T-cell (primary cell): ENCODE data around the gene TPCN1. TPM values are rescaled to one million over a fixed set of nuclear protein-coding genes. Genes with fewer than 3 reads are reported as not detected.

Experiments
- ATAC-seq, 4 experiments: fragments of 200-7000 bp in 3 of 4; fragments of 150-1000 bp in 1 of 4; cut with Tn5 transposase; replicated peaks in 1 of 4; 1 replicate in 3 of 4; 2 replicates in 1 of 4; pipeline ENCODE4 v1.10.0; 2021; ENCODE audit warnings: moderate library complexity in 3 of 4, mild to moderate bottlenecking in 2 of 4, moderate number of reproducible peaks in 1 of 4
- CTCF ChIA-PET, 2 donors: fragments of 300-600 bp; sonication (Branson Sonifier 250); formaldehyde crosslinking; loops; one replicate each; lab custom pipeline; 2022; ENCODE audit warnings: antibody characterized with exemption in 2 of 2; lab: Charles Lee
- POLR2A ChIA-PET, 2 donors: fragments of 300-600 bp; sonication (Branson Sonifier 250); formaldehyde crosslinking; loops; one replicate each; lab custom pipeline; 2022; ENCODE audit warnings: antibody characterized with exemption in 2 of 2; lab: Charles Lee
- DNase-seq, 35 experiments: peaks; one replicate each; pipeline versions ENCODE4 v3.0.0 to v3.0.0-alpha.2; 2013 to 2023
- H3K27ac ChIP-seq: one replicate; pipeline ENCODE4 v1.5.1; 2013; ENCODE audit warnings: low read length
- H3K27me3 ChIP-seq, 2 experiments: replicated peaks in 1 of 2; 1 replicate in 1 of 2; 2 replicates in 1 of 2; pipeline versions ENCODE4 v1.6.1 to v1.7.0; 2013; ENCODE audit warnings: low read length in 1 of 2, mixed read lengths in 1 of 2; ENCODE audit not compliant: control insufficient read depth in 2 of 2, insufficient read depth in 2 of 2; ENCODE audit errors: extremely low read depth in 1 of 2
- H3K36me3 ChIP-seq, 2 donors: 1 replicate in 1 of 2; 2 replicates in 1 of 2; pipeline versions ENCODE4 v1.6.1 to v1.7.0; 2013; ENCODE audit warnings: low read length in 1 of 2; ENCODE audit not compliant: control insufficient read depth in 2 of 2, insufficient read depth in 1 of 2; ENCODE audit errors: extremely low read depth in 1 of 2
- H3K4me1 ChIP-seq, 2 experiments: 1 replicate in 1 of 2; 2 replicates in 1 of 2; pipeline versions ENCODE4 v1.6.1 to v1.7.0; 2013; ENCODE audit warnings: low read length in 2 of 2, mixed read lengths in 1 of 2; ENCODE audit not compliant: insufficient read depth in 2 of 2, control insufficient read depth in 1 of 2; ENCODE audit errors: extremely low read depth in 1 of 2
- H3K4me3 ChIP-seq, 2 donors: 1 replicate in 1 of 2; 2 replicates in 1 of 2; pipeline versions ENCODE4 v1.5.1 to v1.7.0; 2013; ENCODE audit warnings: mild to moderate bottlenecking in 2 of 2, low read length in 1 of 2, moderate library complexity in 1 of 2; ENCODE audit not compliant: control insufficient read depth in 1 of 2; ENCODE audit errors: extremely low read depth in 1 of 2
- H3K9me3 ChIP-seq: 2 replicates; pipeline ENCODE4 v1.7.0; 2013
- H3K27ac Mint-ChIP-seq, 2 donors: one replicate each; pipeline ENCODE4 v1.8.0; 2020 to 2021; ENCODE audit warnings: mild to moderate bottlenecking in 2 of 2, mixed read lengths in 2 of 2
- H3K27me3 Mint-ChIP-seq, 2 donors: one replicate each; pipeline ENCODE4 v1.8.0; 2021 to 2022; ENCODE audit warnings: mixed read lengths in 2 of 2
- H3K36me3 Mint-ChIP-seq: one replicate; pipeline ENCODE4 v1.8.0; 2021; ENCODE audit warnings: mixed read lengths
- H3K4me1 Mint-ChIP-seq, 3 donors: one replicate each; pipeline ENCODE4 v1.8.0; 2020 to 2022; ENCODE audit warnings: mixed read lengths in 3 of 3, mild to moderate bottlenecking in 1 of 3
- H3K4me3 Mint-ChIP-seq, 3 donors: one replicate each; pipeline ENCODE4 v1.8.0; 2020 to 2022; ENCODE audit warnings: mild to moderate bottlenecking in 3 of 3, mixed read lengths in 3 of 3, moderate library complexity in 3 of 3
- H3K9me3 Mint-ChIP-seq, 3 donors: one replicate each; pipeline ENCODE4 v1.8.0; 2020 to 2022; ENCODE audit warnings: mixed read lengths in 3 of 3
- WGBS: methylation state at CpG from one replicate; pipeline ENCODE4 v1.1.5; 2013; ENCODE audit warnings: missing lambda C conversion rate; ENCODE audit not compliant: insufficient coverage; 5-methylcytosine and 5-hydroxymethylcytosine counted together
- total RNA-seq, 35 experiments: library from RNA in 6 of 35; stranded (reverse) in 6 of 35; fragments of 120-200 nt in 1 of 35; gene quantifications; one replicate each; pipeline versions ENCODE4 v1.2.1 to v1.2.4 and lab custom pipeline; 2013 to 2026

The TPCN1 gene
- total RNA-seq, 5 donors from 2014 or later (not counting 1 experiment from before 2014, with no cell fraction given): 58.8 to 81.6 (median 73.5) TPM

DNA sequence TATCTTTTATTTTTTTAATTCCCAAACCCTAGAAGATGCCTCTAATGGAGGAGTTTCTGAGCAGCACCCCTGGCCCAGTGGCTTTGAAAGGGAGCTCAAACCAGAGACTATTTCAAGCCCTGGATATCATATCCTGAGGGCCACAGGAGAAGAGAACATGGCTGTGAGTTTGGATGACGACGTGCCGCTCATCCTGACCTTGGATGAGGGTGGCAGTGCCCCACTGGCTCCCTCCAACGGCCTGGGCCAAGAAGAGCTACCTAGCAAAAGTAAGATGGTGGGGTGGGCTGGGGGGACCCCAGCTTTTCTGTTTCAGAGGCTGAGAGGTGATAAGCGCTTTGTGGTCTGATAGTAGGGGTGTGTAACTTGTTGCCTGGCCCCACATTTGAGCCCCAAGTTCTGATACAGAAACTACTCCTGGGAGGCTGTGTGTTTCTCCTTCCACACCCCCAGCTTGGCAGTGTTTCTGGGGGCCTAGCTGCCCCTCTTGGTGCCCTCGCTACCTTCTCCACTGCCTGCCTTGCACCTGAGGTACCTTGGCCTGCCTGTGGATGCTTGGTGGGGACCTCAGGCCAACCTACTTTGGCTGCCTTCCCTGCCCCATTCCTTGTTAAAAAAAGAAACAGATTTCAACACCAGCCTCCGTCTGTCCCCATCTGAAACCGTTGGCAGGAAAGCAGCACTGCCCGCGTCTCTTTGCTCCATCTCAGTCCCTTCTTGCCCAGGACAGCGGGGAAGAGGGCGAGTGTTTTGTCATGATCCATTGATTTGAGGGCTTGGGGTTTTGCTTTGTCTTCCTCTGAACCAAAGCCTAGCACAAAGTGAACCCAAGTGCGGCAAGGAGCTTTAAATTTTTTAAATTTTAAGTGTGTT, 5.7 kb downstream of the TPCN1 start:
- ChIA-PET POLR2A (interaction anchor here in 1 of 2 donors (0.6 kb wide), 1 partner anchor 80 kb away, joined by 3 read pairs; no protein-coding TSS in a partner anchor), CTCF (no interaction called here)
- H3K4me3 Mint-ChIP-seq: no peak overlapping the region
- H3K27ac Mint-ChIP-seq: no peak overlapping the region
- Histone ChIP-seq H3K4me3 (no peak overlapping the region), H3K9me3 (no peaks in the 10 kb centered on the region), H3K36me3 (peaks cover 5 to 37% of the 10 kb centered on the region in 2 donors), H3K27me3 (no peaks in the 10 kb centered on the region), H3K4me1 (peaks cover 27 to 51% of the 10 kb centered on the region in 2 experiments), H3K27ac (no peak overlapping the region)
- ATAC-seq (no peak), DNase-seq (no peak)
- peaks cover 37 to 62% (median 47%) of the 10 kb centered on the region in 3 donors for H3K4me1 Mint-ChIP-seq
- H3K9me3 Mint-ChIP-seq: no peaks in the 10 kb centered on the region
- 94% methylated on average over 9 of the region's 13 CpGs for WGBS
- H3K36me3 Mint-ChIP-seq: peaks cover 27% of the 10 kb centered on the region
- no peaks in the 10 kb centered on the region for H3K27me3 Mint-ChIP-seq

DNA sequence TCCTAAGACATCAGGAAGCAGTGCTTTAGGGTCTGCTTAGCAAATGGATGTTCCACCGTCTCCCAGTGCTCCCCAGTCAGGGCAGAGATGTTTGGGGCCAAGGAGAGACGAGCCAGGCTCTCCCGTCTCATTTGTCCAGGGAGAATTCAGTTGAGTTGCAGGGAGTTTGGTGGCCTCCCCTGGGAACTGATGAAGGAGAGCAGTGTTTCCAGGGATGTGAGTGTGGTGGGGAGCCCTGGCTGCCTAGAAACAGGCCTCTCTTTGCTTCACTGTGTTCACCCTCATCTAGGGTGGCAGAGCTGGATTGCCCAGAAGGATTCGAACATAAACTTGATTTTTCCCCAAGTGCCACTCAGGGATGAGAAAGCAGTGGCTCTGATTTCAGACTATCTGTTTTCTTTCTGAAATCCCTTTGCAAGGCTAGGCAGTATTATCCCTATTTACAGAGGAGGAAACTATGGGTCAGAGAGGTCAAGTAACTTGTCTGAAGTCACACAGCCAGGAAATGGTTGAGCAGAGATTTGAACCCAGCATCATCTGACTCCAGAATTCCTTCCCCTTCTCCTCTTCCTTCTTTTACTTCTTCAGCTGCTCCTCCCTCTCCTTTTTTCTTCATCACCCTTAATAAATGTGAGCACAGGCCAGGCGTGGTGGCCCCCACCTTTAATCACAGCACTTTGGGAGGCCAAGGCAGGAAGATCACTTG, 6.6 kb downstream of the TPCN1 start:
- Mint-ChIP-seq H3K27ac (peak overlapping the region; percentile 31 to 72), H3K4me1 (peaks cover 33 to 62% (median 46%) of the 10 kb centered on the region in 3 donors), H3K27me3 (no peaks in the 10 kb centered on the region), H3K4me3 (no peak overlapping the region), H3K36me3 (peaks cover 30% of the 10 kb centered on the region), H3K9me3 (no peaks in the 10 kb centered on the region)
- no peak for ATAC-seq
- no peaks in the 10 kb centered on the region for H3K27me3 ChIP-seq
- H3K9me3 ChIP-seq: no peaks in the 10 kb centered on the region
- H3K4me1 ChIP-seq: peaks cover 25 to 52% of the 10 kb centered on the region in 2 experiments
- WGBS: 95% methylated on average over 4 of the region's 5 CpGs
- ChIA-PET POLR2A (no interaction called here), CTCF (no interaction called here)
- H3K27ac ChIP-seq: no peak overlapping the region
- no peak for DNase-seq
- H3K36me3 ChIP-seq: peaks cover 8 to 46% of the 10 kb centered on the region in 2 donors
- H3K4me3 ChIP-seq: no peak overlapping the region

GRCh38 chr12:113228394-113229028, 7.2 kb downstream of the TPCN1 start:
- CTCF ChIA-PET: no interaction called here
- no peaks in the 10 kb centered on the region for H3K9me3 Mint-ChIP-seq
- Histone ChIP-seq H3K36me3 (peaks cover 8 to 46% of the 10 kb centered on the region in 2 donors), H3K9me3 (no peaks in the 10 kb centered on the region), H3K4me3 (no peak overlapping the region), H3K4me1 (peaks cover 27 to 53% of the 10 kb centered on the region in 2 experiments), H3K27ac (no peak overlapping the region), H3K27me3 (no peaks in the 10 kb centered on the region)
- H3K4me3 Mint-ChIP-seq: no peak overlapping the region
- H3K4me1 Mint-ChIP-seq: peaks cover 33 to 62% (median 47%) of the 10 kb centered on the region in 3 donors
- ATAC-seq (no peak), DNase-seq (no peak)
- H3K27ac Mint-ChIP-seq: peak overlapping the region; percentile 57 to 72
- WGBS: 91% methylated on average over 4 of the region's 5 CpGs
- H3K27me3 Mint-ChIP-seq: no peaks in the 10 kb centered on the region
- POLR2A ChIA-PET: no interaction called here
- peaks cover 32% of the 10 kb centered on the region for H3K36me3 Mint-ChIP-seq

DNA sequence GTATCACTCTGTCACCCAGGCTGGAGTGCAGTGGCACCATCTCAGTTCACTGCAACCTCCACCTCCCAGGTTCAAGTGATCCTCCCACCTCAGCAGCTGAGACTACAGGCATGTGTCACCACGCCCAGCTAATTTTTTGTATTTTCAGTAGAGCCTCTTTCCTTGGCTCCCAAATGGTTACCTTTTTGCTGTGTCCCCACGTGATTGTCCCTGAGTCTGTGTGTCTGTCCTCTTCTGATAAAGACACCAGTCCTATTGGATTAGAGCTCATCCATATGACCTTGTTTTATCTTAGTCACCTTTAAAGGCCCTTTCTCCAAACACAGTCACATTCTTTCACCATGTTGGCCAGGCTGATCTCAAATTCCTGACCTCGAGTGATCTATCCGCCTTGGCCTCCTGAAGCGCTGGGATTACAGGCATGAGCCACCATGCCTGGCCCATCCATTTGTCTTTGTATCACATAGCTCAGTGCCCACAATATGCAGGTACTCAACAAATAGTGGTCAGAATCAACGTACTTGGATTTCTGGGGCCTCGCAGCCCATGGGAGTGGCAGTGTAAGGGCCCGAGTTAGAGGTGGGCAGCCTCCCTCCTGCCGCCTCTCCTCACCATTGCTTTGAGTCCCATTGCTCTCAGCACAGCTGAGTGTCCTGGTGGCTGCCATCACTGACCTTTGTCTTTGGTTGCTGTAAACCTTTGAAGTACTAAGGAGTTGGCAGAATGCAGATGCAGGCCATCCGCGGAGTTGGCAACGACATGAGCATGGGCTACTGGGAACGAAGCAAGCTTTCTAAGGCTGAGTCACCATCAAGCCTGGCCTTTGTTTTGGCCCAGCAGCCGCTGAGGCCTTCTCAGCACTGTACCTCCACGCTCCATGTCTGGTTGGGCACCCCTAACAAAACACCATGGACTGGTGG, 9.3 kb downstream of the TPCN1 start:
- H3K4me3 ChIP-seq: no peak overlapping the region
- CTCF ChIA-PET: interaction anchor here in 1 of 2 donors (0.9 kb wide), 1 partner anchor 182 kb away, joined by 3 read pairs; no protein-coding TSS in a partner anchor
- no peaks in the 10 kb centered on the region for H3K9me3 Mint-ChIP-seq
- no peaks in the 10 kb centered on the region for H3K27me3 Mint-ChIP-seq
- 96% methylated on average over 11 of the region's 15 CpGs for WGBS
- POLR2A ChIA-PET: no interaction called here
- peaks cover 49 to 64% (median 49%) of the 10 kb centered on the region in 3 donors for H3K4me1 Mint-ChIP-seq
- H3K36me3 Mint-ChIP-seq: peaks cover 38% of the 10 kb centered on the region
- peak overlapping the region; percentile 80 to 91 for H3K27ac Mint-ChIP-seq
- peak overlapping the region in 1 of 3 donors; percentile 47 for H3K4me3 Mint-ChIP-seq
- H3K9me3 ChIP-seq: no peaks in the 10 kb centered on the region
- ATAC-seq (no peak), DNase-seq (no peak)
- H3K4me1 ChIP-seq: peaks cover 23 to 50% of the 10 kb centered on the region in 2 experiments
- H3K36me3 ChIP-seq: peaks cover 8 to 46% of the 10 kb centered on the region in 2 donors
- no peak overlapping the region for H3K27ac ChIP-seq
- H3K27me3 ChIP-seq: no peaks in the 10 kb centered on the region

DNA sequence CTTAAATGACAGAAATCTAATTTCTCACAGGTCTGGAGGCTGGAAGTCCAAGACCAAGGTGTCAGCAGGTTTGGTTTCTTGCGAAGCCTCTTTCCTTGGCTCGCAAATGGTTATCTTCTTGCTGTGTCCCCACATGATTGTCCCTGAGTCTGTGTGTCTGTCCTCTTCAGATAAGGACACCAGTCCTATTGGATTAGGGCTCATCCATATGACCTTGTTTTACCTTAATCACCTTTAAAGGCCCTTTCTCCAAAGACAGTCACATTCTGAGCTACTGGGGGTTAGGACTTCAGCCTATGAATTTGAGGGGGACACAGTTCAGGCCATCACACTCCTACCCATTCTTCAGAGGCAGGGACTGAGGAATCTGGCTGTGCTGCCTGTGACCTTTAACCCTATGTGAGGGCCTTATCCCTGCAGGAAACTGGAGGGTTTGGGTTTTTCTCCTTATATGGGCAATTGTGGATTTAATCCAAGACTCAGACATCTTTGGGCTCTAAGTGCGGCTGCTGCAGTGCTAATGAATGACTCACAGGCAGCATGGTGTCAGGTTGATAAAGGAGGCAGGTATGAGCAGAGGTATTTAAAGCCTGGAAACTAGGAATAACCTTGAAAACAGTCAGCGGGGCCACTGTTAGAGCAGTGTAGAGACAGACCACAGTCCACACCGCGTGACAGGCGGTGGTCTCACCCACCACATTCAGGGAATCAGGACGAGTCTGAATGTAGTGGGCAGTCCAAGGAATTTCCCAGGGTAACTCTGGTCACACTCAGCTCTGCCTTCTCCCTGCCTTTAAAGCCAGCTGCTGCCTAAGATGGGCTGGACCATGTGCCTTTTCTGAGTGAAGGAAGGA, 10.2 kb downstream of the TPCN1 start:
- H3K4me3 ChIP-seq: no peak overlapping the region
- ChIA-PET CTCF (interaction anchor here in 1 of 2 donors (1.1 to 2.0 kb wide), 2 partner anchors 7 to 34 kb away, joined by 4 to 5 read pairs; no protein-coding TSS in a partner anchor), POLR2A (interaction anchor here in 1 of 2 donors (0.5 kb wide), 1 partner anchor 104 kb away, joined by 7 read pairs; no protein-coding TSS in a partner anchor)
- H3K9me3 Mint-ChIP-seq: no peaks in the 10 kb centered on the region
- DNase-seq (no peak), ATAC-seq (no peak)
- no peaks in the 10 kb centered on the region for H3K27me3 Mint-ChIP-seq
- H3K36me3 Mint-ChIP-seq: peaks cover 39% of the 10 kb centered on the region
- no peaks in the 10 kb centered on the region for H3K27me3 ChIP-seq
- H3K4me3 Mint-ChIP-seq: peak overlapping the region in 1 of 3 donors; percentile 87
- no peaks in the 10 kb centered on the region for H3K9me3 ChIP-seq
- H3K4me1 Mint-ChIP-seq: peaks cover 54 to 70% (median 55%) of the 10 kb centered on the region in 3 donors
- peak overlapping the region in 1 of 2 donors; percentile 27 for H3K27ac Mint-ChIP-seq
- H3K36me3 ChIP-seq: peaks cover 8 to 50% of the 10 kb centered on the region in 2 donors
- 89% methylated on average over 5 of the region's 8 CpGs for WGBS
- peaks cover 23 to 50% of the 10 kb centered on the region in 2 experiments for H3K4me1 ChIP-seq
- no peak overlapping the region for H3K27ac ChIP-seq
